ENCODE data around the gene SLC6A13.

- TF ChIP-seq BHLHE40 (IDR thresholded peaks at IDR 0.05; ENCODE audit: borderline replicate concordance in 1 of 2, low read depth in 2 of 2, low read length in 1 of 2) (no peak), CTCF (IDR thresholded peaks at IDR 0.05 in 2 of 3, conservative IDR thresholded peaks at IDR 0.05 in 1 of 3; ENCODE audit: control insufficient read depth in 2 of 3, extremely low read depth in 1 of 3, insufficient read depth in 1 of 3, low read depth in 3 of 3, low read length in 3 of 3) (no peak), NR2C2 (IDR thresholded peaks at IDR 0.05; ENCODE audit: borderline replicate concordance, control insufficient read depth, insufficient read length, low read depth) (no peak), PBX3 (IDR thresholded peaks at IDR 0.05; ENCODE audit: insufficient replicate concordance, low read depth, low read length) (no peak), POLR2AphosphoS5 (IDR thresholded peaks at IDR 0.05; ENCODE audit: low read length) (no peak), GATAD2B (conservative IDR thresholded peaks at IDR 0.05; ENCODE audit: low read depth) (no peak), EP300 (IDR thresholded peaks at IDR 0.05; ENCODE audit: borderline replicate concordance in 1 of 2, control insufficient read depth in 1 of 2, low read depth in 2 of 2, low read length in 2 of 2) (no peak), CEBPZ (IDR thresholded peaks at IDR 0.05; ENCODE audit: low read depth, low read length) (no peak), SPI1 (IDR thresholded peaks at IDR 0.05; ENCODE audit: borderline replicate concordance, insufficient read depth, low read depth, low read length) (no peak)
Measured at GRCh38 chr12:263574-263973, 938 bp upstream of the SLC6A13 start.
